ENCODE results near the gene DLEC1. TPM values are rescaled to one million over a fixed set of nuclear protein-coding genes. Genes with fewer than 3 reads are reported as not detected.

DLEC1 gene
- total and polyA plus RNA-seq, 9 of the 15 experiments (the other 6 are each of a cell fraction or from before 2014, with no cell fraction given) = 0.07 to 0.08 TPM; not detected in 7

DNA sequence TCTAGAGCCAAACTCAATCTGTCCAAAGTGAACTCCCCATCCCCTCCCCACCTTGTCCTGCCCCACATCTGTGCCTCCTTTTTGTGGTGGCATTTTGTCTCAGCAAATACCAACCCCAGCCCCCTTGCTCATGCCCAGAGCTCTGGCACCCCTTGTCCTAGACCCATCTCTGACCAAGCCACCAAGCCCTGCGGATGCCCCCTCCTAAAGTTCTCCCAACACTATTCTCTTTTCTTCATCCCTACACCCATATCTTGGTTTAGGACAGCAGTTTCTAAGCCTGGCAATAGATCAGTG, 80.2 kb downstream of the DLEC1 start:
- in situ Hi-C loops (cut with MboI) = loop anchor here (5.0 kb wide), 1 partner anchor 533 kb away; no protein-coding TSS in a partner anchor
- no TSS peak for BruUV-seq (replicated peaks)
- TF ChIP-seq, protein P1, sequence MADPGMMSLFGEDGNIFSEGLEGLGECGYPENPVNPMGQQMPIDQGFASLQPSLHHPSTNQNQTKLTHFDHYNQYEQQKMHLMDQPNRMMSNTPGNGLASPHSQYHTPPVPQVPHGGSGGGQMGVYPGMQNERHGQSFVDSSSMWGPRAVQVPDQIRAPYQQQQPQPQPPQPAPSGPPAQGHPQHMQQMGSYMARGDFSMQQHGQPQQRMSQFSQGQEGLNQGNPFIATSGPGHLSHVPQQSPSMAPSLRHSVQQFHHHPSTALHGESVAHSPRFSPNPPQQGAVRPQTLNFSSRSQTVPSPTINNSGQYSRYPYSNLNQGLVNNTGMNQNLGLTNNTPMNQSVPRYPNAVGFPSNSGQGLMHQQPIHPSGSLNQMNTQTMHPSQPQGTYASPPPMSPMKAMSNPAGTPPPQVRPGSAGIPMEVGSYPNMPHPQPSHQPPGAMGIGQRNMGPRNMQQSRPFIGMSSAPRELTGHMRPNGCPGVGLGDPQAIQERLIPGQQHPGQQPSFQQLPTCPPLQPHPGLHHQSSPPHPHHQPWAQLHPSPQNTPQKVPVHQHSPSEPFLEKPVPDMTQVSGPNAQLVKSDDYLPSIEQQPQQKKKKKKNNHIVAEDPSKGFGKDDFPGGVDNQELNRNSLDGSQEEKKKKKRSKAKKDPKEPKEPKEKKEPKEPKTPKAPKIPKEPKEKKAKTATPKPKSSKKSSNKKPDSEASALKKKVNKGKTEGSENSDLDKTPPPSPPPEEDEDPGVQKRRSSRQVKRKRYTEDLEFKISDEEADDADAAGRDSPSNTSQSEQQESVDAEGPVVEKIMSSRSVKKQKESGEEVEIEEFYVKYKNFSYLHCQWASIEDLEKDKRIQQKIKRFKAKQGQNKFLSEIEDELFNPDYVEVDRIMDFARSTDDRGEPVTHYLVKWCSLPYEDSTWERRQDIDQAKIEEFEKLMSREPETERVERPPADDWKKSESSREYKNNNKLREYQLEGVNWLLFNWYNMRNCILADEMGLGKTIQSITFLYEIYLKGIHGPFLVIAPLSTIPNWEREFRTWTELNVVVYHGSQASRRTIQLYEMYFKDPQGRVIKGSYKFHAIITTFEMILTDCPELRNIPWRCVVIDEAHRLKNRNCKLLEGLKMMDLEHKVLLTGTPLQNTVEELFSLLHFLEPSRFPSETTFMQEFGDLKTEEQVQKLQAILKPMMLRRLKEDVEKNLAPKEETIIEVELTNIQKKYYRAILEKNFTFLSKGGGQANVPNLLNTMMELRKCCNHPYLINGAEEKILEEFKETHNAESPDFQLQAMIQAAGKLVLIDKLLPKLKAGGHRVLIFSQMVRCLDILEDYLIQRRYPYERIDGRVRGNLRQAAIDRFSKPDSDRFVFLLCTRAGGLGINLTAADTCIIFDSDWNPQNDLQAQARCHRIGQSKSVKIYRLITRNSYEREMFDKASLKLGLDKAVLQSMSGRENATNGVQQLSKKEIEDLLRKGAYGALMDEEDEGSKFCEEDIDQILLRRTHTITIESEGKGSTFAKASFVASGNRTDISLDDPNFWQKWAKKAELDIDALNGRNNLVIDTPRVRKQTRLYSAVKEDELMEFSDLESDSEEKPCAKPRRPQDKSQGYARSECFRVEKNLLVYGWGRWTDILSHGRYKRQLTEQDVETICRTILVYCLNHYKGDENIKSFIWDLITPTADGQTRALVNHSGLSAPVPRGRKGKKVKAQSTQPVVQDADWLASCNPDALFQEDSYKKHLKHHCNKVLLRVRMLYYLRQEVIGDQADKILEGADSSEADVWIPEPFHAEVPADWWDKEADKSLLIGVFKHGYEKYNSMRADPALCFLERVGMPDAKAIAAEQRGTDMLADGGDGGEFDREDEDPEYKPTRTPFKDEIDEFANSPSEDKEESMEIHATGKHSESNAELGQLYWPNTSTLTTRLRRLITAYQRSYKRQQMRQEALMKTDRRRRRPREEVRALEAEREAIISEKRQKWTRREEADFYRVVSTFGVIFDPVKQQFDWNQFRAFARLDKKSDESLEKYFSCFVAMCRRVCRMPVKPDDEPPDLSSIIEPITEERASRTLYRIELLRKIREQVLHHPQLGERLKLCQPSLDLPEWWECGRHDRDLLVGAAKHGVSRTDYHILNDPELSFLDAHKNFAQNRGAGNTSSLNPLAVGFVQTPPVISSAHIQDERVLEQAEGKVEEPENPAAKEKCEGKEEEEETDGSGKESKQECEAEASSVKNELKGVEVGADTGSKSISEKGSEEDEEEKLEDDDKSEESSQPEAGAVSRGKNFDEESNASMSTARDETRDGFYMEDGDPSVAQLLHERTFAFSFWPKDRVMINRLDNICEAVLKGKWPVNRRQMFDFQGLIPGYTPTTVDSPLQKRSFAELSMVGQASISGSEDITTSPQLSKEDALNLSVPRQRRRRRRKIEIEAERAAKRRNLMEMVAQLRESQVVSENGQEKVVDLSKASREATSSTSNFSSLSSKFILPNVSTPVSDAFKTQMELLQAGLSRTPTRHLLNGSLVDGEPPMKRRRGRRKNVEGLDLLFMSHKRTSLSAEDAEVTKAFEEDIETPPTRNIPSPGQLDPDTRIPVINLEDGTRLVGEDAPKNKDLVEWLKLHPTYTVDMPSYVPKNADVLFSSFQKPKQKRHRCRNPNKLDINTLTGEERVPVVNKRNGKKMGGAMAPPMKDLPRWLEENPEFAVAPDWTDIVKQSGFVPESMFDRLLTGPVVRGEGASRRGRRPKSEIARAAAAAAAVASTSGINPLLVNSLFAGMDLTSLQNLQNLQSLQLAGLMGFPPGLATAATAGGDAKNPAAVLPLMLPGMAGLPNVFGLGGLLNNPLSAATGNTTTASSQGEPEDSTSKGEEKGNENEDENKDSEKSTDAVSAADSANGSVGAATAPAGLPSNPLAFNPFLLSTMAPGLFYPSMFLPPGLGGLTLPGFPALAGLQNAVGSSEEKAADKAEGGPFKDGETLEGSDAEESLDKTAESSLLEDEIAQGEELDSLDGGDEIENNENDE (IDR thresholded peaks at IDR 0.05; ENCODE audit: low read depth, low read length) = no peak
- TF ChIP-seq RFX1 (IDR thresholded peaks at IDR 0.05) = no peak
- TF ChIP-seq, protein P2, sequence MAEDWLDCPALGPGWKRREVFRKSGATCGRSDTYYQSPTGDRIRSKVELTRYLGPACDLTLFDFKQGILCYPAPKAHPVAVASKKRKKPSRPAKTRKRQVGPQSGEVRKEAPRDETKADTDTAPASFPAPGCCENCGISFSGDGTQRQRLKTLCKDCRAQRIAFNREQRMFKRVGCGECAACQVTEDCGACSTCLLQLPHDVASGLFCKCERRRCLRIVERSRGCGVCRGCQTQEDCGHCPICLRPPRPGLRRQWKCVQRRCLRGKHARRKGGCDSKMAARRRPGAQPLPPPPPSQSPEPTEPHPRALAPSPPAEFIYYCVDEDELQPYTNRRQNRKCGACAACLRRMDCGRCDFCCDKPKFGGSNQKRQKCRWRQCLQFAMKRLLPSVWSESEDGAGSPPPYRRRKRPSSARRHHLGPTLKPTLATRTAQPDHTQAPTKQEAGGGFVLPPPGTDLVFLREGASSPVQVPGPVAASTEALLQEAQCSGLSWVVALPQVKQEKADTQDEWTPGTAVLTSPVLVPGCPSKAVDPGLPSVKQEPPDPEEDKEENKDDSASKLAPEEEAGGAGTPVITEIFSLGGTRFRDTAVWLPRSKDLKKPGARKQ (CRISPR knock-in tag; IDR thresholded peaks at IDR 0.05) = no peak
- TF ChIP-seq, protein P3, sequence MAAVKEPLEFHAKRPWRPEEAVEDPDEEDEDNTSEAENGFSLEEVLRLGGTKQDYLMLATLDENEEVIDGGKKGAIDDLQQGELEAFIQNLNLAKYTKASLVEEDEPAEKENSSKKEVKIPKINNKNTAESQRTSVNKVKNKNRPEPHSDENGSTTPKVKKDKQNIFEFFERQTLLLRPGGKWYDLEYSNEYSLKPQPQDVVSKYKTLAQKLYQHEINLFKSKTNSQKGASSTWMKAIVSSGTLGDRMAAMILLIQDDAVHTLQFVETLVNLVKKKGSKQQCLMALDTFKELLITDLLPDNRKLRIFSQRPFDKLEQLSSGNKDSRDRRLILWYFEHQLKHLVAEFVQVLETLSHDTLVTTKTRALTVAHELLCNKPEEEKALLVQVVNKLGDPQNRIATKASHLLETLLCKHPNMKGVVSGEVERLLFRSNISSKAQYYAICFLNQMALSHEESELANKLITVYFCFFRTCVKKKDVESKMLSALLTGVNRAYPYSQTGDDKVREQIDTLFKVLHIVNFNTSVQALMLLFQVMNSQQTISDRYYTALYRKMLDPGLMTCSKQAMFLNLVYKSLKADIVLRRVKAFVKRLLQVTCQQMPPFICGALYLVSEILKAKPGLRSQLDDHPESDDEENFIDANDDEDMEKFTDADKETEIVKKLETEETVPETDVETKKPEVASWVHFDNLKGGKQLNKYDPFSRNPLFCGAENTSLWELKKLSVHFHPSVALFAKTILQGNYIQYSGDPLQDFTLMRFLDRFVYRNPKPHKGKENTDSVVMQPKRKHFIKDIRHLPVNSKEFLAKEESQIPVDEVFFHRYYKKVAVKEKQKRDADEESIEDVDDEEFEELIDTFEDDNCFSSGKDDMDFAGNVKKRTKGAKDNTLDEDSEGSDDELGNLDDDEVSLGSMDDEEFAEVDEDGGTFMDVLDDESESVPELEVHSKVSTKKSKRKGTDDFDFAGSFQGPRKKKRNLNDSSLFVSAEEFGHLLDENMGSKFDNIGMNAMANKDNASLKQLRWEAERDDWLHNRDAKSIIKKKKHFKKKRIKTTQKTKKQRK (IDR thresholded peaks at IDR 0.05; ENCODE audit: borderline replicate concordance, low read depth, low read length) = no peak
- TF ChIP-seq U2AF2 (optimal IDR thresholded peaks at IDR 0.05; ENCODE audit: low read depth, low read length) = no peak

More for the DNA sequence above, 80.2 kb downstream of the DLEC1 start:
- Histone ChIP-seq H3K4me3 (no peak overlapping the region), H3K36me3 (ENCODE audit: control insufficient read depth, insufficient read depth, low read length) (peaks cover 34% of the 10 kb centered on the region; the same call in 2 of the 3 replicates), H3K9me1 (ENCODE audit: control insufficient read depth, insufficient read depth, low read length) (no peaks in the 10 kb centered on the region), H3K9ac (ENCODE audit: insufficient read depth in 1 of 2, low read depth in 2 of 2, low read length in 2 of 2) (no peak overlapping the region), H2AFZ (ENCODE audit: low read depth, low read length) (no peak overlapping the region), H4K20me1 (replicated peaks; ENCODE audit: control insufficient read depth, insufficient read depth, low read length) (peaks cover 19% of the 10 kb centered on the region), H3K4me2 (ENCODE audit: insufficient read depth, low read length) (no peak overlapping the region), H3K4me1 (replicated peaks in 1 of 2; ENCODE audit: control insufficient read depth in 2 of 2, insufficient read depth in 2 of 2, low read length in 2 of 2) (peaks cover 0 to 30% of the 10 kb centered on the region in 2 experiments; a peak in 3 of 5 replicates), H3K9me3 (replicated peaks; ENCODE audit: control insufficient read depth, insufficient read depth, low read depth, low read length) (no peaks in the 10 kb centered on the region), H3K27ac (ENCODE audit: extremely low read depth, low read depth, low read length) (no peak overlapping the region), H3K79me2 (ENCODE audit: control insufficient read depth, insufficient read depth, low read length) (no peaks in the 10 kb centered on the region), H3K27me3 (ENCODE audit: control insufficient read depth in 2 of 2, insufficient read depth in 2 of 2, low read length in 2 of 2) (peaks cover 6 to 26% of the 10 kb centered on the region in 2 experiments; a peak in 3 of 5 replicates)
- DNase-seq (ENCODE audit: extremely low read depth in 1 of 4, low spot score in 3 of 4) (no peak), FAIRE-seq (no peak), ATAC-seq (no peak)
- intact Hi-C loops (cut with micrococcal nuclease) = loop anchor here (5.0 kb wide), 3 partner anchors 147 to 363 kb away; partner anchors contain the start of gene XYLB
- POLR2A ChIA-PET = interaction anchor here (0.5 to 1.6 kb wide), 4 partner anchors 24 to 277 kb away, joined by 3 to 4 read pairs (median 3); no protein-coding TSS in a partner anchor
- WGBS (ENCODE audit: insufficient coverage, low coverage, missing lambda C conversion rate) = 100% methylated on average over 1 of the region's 1 CpG
- CTCF ChIA-PET (ENCODE audit: low intra/inter-chr PET ratio) = interaction anchor here (1.2 kb wide), 1 partner anchor 115 kb away, joined by 3 read pairs; no protein-coding TSS in a partner anchor
